Progenitor cell of endocrine pancreas (in vitro differentiated cells): ENCODE data around the gene MACROD2. TPM values are rescaled to one million over a fixed set of nuclear protein-coding genes. Genes with fewer than 3 reads are reported as not detected.

Source experiments
- DNase-seq: peaks from one replicate; pipeline ENCODE4 v3.0.0; 2021; ENCODE audit warnings: low spot score; ENCODE audit not compliant: unreplicated experiment
- H3K27ac Mint-ChIP-seq: 2 replicates; pipeline ENCODE4 v1.8.0; 2021; ENCODE audit warnings: mild to moderate bottlenecking, moderate library complexity, mixed read lengths
- H3K27me3 Mint-ChIP-seq: 2 replicates; pipeline ENCODE4 v1.8.0; 2021; ENCODE audit warnings: mixed read lengths
- H3K36me3 Mint-ChIP-seq: 2 replicates; pipeline ENCODE4 v1.8.0; 2022; ENCODE audit warnings: mixed read lengths; ENCODE audit not compliant: insufficient read depth
- H3K4me1 Mint-ChIP-seq: 2 replicates; pipeline ENCODE4 v1.8.0; 2021; ENCODE audit warnings: low read depth, mixed read lengths
- H3K4me3 Mint-ChIP-seq: 2 replicates; pipeline ENCODE4 v1.8.0; 2021; ENCODE audit warnings: low read depth, mild to moderate bottlenecking, moderate library complexity, mixed read lengths
- H3K9me3 Mint-ChIP-seq: 2 replicates; pipeline ENCODE4 v1.8.0; 2021; ENCODE audit warnings: low read depth, mixed read lengths
- CTCF ChIP-seq: fragments of 200-600 bp; sonication (generic); IDR thresholded peaks from one replicate; pipeline ENCODE4 v1.5.0; 2021; ENCODE audit warnings: antibody characterized with exemption, mild to moderate bottlenecking; ENCODE audit not compliant: unreplicated experiment
- total RNA-seq: library from RNA; stranded (reverse); gene quantifications from 2 replicates; pipeline ENCODE4 v1.2.1, GENCODE V29; 2021

Gene MACROD2
- total RNA-seq, 1 donor from 2014 or later: 7.6 TPM

DNA sequence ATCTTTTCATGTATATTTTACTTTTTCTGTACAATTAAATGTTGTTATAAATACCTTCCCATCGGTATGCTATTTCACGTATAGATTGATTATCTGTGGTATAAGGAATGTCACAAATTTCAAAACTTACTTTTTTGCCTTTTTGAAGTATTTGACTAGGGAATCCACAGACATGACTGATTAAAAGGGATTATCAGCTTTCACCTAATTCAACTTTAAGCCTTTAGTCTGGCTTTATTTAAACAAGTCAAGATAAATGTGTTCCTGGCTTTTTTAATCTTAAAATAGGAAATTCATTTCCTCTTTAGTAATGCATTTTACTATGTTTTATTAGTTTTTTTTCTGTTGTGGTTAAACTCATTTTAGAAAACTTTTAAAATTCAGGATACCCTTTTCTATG, 160.0 kb downstream of the MACROD2 start:
- no peaks in the 10 kb centered on the region for H3K4me1 Mint-ChIP-seq
- DNase-seq: no peak
- no peak overlapping the region for H3K4me3 Mint-ChIP-seq
- peaks cover 4% of the 10 kb centered on the region for H3K36me3 Mint-ChIP-seq
- H3K9me3 Mint-ChIP-seq: peaks cover 20% of the 10 kb centered on the region
- no peaks in the 10 kb centered on the region for H3K27me3 Mint-ChIP-seq
- TF ChIP-seq CTCF: no peak
- no peak overlapping the region for H3K27ac Mint-ChIP-seq

- Mint-ChIP-seq H3K9me3 (peaks cover 22% of the 10 kb centered on the region), H3K27me3 (no peaks in the 10 kb centered on the region), H3K27ac (no peak overlapping the region), H3K36me3 (peaks cover 7% of the 10 kb centered on the region), H3K4me3 (no peak overlapping the region), H3K4me1 (no peaks in the 10 kb centered on the region)
- TF ChIP-seq CTCF: no peak
- DNase-seq: no peak
Observed at GRCh38 chr20:14178528-14178927, 183.2 kb downstream of the MACROD2 start.

GRCh38 chr20:14178952-14179351, 183.6 kb downstream of the MACROD2 start:
- Mint-ChIP-seq H3K27ac (no peak overlapping the region), H3K4me3 (no peak overlapping the region), H3K36me3 (peaks cover 9% of the 10 kb centered on the region), H3K4me1 (no peaks in the 10 kb centered on the region), H3K27me3 (no peaks in the 10 kb centered on the region), H3K9me3 (peaks cover 21% of the 10 kb centered on the region)
- no peak for TF ChIP-seq CTCF
- DNase-seq: no peak

DNA sequence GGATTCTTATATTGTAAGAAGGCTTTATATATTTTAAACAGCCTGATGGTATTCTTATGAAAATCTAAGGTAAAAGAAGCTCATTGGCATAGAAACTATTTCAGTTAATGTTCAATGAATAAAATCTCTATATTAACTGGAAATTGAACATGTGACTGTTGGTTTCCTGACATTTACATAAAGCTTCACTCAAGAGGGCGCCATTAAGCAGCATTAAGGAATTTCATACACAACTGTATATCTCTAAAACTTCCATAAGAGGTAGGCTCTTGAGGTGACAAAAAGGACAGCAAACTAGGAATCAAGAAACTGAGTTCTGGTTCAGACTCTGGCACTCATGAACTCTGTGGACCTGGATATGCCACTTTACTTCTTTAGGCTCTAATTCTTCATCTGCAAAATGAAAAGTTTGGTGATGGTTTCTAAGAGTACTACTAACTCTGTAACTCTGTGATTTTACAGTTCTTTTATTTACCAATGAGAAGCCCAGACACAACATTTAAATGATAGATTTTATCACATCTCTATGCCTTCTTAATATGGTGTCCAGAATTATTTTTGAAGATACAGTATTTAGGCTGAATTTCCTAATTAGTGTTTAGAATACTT, 194.6 kb downstream of the MACROD2 start:
- Mint-ChIP-seq H3K4me3 (no peak overlapping the region), H3K36me3 (no peaks in the 10 kb centered on the region)
- no peak for DNase-seq

GRCh38 chr20:14191559-14191958, 196.2 kb downstream of the MACROD2 start:
- no peak for TF ChIP-seq CTCF
- no peak for DNase-seq
- H3K27me3 Mint-ChIP-seq: no peaks in the 10 kb centered on the region
- H3K27ac Mint-ChIP-seq: no peak overlapping the region
- H3K4me3 Mint-ChIP-seq: no peak overlapping the region
- peaks cover 15% of the 10 kb centered on the region for H3K4me1 Mint-ChIP-seq
- H3K36me3 Mint-ChIP-seq: no peaks in the 10 kb centered on the region
- H3K9me3 Mint-ChIP-seq: peaks cover 7% of the 10 kb centered on the region

More for the DNA sequence above, 194.6 kb downstream of the MACROD2 start:
- Mint-ChIP-seq H3K4me1 (peaks cover 14% of the 10 kb centered on the region), H3K27ac (no peak overlapping the region), H3K9me3 (peaks cover 7% of the 10 kb centered on the region), H3K27me3 (no peaks in the 10 kb centered on the region)
- TF ChIP-seq CTCF: peak; percentile 44
